ENCODE results near the gene KCTD1.

Gene KCTD1

GRCh38 chr18:26425148-26425531 is 123.2 kb downstream of the KCTD1 start:
- no peak for DNase-seq (ENCODE audit: low read depth in 2 of 2)

- no peak for DNase-seq (ENCODE audit: low read depth in 2 of 2)
Observed at GRCh38 chr18:26424428-26425147, 123.8 kb downstream of the KCTD1 start.

- no peak for DNase-seq (ENCODE audit: low read depth in 2 of 2)
Observed at GRCh38 chr18:26422472-26423162, 125.7 kb downstream of the KCTD1 start.

GRCh38 chr18:26421931-26422330 is 126.4 kb downstream of the KCTD1 start:
- no peak for DNase-seq (ENCODE audit: low read depth in 2 of 2)

- no peak for DNase-seq (ENCODE audit: low read depth in 2 of 2)
Observed at GRCh38 chr18:26421503-26421902, 126.8 kb downstream of the KCTD1 start.

- no peak for DNase-seq (ENCODE audit: low read depth in 2 of 2)
Observed at GRCh38 chr18:26419746-26420145, 128.6 kb downstream of the KCTD1 start.

- DNase-seq (ENCODE audit: low read depth in 2 of 2): no peak
Observed at GRCh38 chr18:26418225-26418624, 130.1 kb downstream of the KCTD1 start.

- DNase-seq (ENCODE audit: low read depth in 2 of 2): no peak
Observed at GRCh38 chr18:26417190-26417589, 131.2 kb downstream of the KCTD1 start.

GRCh38 chr18:26416652-26417150 is 131.7 kb downstream of the KCTD1 start:
- DNase-seq (ENCODE audit: low read depth in 2 of 2): no peak

- no peak for DNase-seq (ENCODE audit: low read depth in 2 of 2)
Observed at GRCh38 chr18:26415631-26416030, 132.7 kb downstream of the KCTD1 start.

- DNase-seq (ENCODE audit: low read depth in 2 of 2): no peak
Observed at GRCh38 chr18:26414901-26415440, 133.4 kb downstream of the KCTD1 start.

- DNase-seq (ENCODE audit: low read depth in 2 of 2): no peak
Observed at GRCh38 chr18:26409091-26409490, 139.3 kb downstream of the KCTD1 start.

GRCh38 chr18:26407736-26408601 is 140.4 kb downstream of the KCTD1 start:
- no peak for DNase-seq (ENCODE audit: low read depth in 2 of 2)

- no peak for DNase-seq (ENCODE audit: low read depth in 2 of 2)
Observed at GRCh38 chr18:26406854-26407517, 141.4 kb downstream of the KCTD1 start.

- no peak for DNase-seq (ENCODE audit: low read depth in 2 of 2)
Observed at GRCh38 chr18:26406324-26406723, 142.0 kb downstream of the KCTD1 start.

- no peak for DNase-seq (ENCODE audit: low read depth in 2 of 2)
Observed at GRCh38 chr18:26405190-26405801, 143.1 kb downstream of the KCTD1 start.
